Hippocampal formation (tissue), 2 donors: ENCODE results near the gene AGGF1.
"Not testable (repeated sequence)": the region's sequence is repeated elsewhere in the genome, so short reads cannot be mapped to it uniquely, and the experiment has no call there.

Experiments
- DNase-seq, 2 donors: peaks; one replicate each; lab custom pipeline; 2025; lab: John Stamatoyannopoulos, UW

AGGF1 gene

GRCh38 chr5:77022511-77023417, 7.4 kb upstream of the AGGF1 start:
- DNase-seq: no peak

DNA sequence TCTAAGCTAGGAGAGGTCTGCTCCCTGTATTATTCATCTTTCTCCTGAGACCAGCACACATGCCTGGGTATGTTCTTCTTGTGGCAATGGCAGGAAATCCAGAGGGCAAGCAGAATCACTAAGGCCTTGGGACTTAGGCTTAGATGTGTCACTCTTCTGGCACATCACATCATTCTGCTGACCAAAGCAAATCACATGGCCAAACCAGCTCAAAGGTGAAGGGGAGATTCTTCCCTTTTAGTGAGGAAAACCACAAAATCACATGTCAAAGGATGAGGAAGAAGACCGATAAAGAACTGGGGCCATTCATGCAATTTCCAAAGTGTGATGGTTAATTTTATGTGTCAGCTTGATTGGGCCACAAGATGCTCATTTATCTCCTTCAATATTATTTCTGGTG, 5.7 kb upstream of the AGGF1 start:
- DNase-seq: no peak

DNA sequence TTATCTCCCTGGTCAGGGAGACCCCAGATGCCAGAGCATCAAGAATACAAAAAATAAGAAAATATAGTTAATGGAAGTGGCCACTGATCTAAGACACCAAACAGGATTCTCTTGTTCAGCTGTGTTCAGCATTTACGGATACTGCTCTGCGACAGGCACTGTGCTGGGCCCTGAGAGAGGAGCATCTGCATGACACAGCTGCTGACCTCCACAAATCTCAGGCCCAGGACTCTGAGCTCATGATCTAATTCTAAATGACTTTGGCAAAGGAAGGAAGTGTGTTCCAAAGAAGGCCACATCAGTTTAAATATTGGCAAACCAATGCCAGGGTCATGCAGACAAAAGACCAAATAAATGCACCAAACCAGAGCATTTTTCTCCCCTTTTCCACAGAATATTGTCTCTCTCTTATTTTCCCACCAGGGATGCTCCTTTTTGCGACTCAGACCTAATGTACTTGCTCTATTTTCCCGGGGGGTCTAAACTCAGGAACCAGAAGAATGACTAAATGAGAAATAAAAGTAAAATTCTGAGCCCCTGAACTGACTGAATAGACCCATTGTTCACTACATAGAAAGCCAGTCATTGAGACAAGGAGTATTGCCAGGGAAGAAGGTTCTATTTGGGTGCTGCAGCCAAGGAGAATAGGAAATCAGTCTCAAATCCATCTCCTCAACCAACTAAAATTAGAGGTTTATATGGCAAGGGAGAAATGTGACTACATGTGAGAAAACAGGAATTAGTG, 1.4 kb upstream of the AGGF1 start:
- peak; percentile 9 to 30 for DNase-seq

- no peak for DNase-seq
Observed at GRCh38 chr5:77029376-77029885, 773 bp upstream of the AGGF1 start.

DNA sequence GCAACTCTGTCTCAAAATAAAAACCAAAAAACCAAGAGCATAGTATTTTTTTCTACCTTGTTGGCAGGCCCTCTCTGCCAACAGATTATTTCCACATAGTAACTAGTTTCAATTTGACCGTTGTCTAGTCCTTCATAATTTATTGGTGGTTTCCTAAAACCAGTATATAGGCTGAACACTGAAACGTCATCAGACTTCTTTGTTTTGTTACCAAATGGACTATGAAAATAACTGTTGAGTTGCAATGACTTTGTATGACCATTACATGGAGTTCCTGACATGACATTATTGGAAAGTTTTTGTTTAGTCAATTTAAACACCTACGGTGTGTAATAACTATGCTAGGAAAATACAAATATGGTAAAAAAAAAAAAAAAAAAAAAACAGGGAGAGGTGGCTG, 1.7 kb downstream of the AGGF1 start:
- DNase-seq: no peak

- no peak for DNase-seq
Observed at GRCh38 chr5:77032635-77033034, 2.4 kb downstream of the AGGF1 start.

- DNase-seq: no peak
Observed at GRCh38 chr5:77033338-77033737, 3.1 kb downstream of the AGGF1 start.

- no peak for DNase-seq
Observed at GRCh38 chr5:77035950-77036349, 5.7 kb downstream of the AGGF1 start.

DNA sequence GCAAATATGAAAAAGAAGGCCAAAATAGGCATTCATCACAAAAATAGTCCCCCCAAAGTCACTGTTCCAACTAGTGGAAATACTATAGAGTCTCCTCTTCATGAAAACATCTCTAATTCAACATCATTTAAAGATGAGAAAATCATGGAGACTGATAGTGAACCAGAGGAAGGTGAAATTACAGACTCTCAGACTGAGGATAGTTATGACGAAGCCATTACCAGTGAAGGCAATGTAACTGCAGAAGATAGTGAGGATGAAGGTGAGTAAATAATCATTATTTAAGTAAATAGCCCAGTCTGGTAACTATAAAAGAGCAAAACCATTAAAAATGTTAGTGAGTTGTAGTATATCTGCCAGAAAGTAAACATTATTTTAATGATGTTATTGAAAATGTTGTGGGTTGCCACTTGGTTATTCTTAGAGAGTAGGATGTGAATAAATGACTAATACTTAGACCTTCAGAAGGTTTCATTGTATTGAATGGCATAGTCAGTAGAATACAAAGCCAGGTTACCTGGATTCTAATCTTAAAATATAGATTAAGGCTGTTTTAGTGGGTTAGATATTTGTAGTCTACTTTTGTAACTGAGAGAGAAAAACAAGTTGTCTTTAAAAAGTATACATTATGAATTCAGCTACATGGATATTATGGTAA, 16.3 kb downstream of the AGGF1 start:
- no peak for DNase-seq

GRCh38 chr5:77064040-77064439, 33.8 kb downstream of the AGGF1 start:
- no peak for DNase-seq

DNA sequence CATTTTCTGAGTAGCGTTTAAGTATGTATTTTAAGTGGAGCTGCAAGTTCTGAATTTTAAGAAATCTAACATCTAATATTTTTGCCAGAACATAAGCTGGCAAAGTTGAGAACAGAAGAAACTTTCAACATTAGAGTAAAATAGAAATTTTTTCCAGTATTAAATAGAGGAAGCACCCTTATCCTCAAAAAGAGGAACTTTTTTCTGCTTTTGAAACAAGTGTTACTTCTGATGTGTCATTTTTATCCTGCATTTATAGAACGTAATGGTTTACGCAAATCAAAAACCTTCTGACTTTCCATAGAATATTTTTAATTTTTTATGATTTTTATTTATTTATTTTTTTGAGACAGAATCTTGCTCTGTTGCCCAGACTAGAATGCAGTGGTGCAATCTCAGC, 35.1 kb downstream of the AGGF1 start:
- DNase-seq: no peak

DNA sequence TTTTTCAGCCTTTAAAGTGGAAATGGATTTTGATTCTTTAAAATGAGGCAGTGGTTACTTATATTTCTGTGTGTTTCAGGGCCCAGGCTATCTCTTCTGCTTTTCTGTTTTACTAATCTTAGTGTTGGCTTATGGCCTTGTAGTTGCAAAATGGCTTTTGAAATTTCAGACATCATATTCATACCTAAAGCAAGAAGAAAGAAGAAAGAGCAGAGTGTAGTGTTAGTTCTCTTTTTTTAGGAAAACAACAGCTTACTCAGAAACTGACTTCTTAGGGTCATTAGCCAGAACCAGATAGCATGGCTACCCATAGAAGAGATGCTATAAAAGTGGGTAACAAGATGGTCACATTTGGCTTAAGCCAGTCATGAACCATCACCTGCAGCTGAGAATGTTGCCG, 36.0 kb downstream of the AGGF1 start:
- no peak for DNase-seq

DNA sequence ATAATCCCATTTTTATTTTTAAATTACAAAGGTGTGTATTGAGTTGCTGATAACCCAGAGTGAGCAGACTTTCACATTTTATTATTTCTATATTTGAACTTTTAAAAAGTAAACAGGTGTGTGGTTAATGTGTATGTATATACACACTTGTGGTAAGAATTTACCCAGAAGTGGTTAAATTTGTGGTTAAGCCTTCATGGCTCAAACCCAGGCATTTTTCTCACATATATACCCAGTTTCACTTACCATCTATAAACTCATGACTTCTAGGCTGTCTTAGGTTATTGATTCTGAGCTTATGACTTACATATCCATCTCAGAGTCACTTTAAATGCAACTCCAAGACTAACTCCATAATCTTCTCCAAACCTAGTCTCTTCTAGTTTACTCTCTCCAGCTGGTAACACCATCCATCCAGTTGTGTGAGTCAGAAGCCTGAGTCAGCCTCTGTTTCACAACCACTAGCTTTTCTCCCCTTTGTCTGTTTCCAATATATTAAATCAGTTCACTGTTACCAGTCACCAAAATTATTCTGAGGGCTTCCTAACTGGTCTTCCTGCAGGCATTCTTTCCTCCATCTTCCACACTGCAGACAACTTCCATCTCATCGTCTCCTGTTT, 36.7 kb downstream of the AGGF1 start:
- no peak for DNase-seq

- DNase-seq: no peak
Observed at GRCh38 chr5:77073667-77074066, 43.5 kb downstream of the AGGF1 start.

DNA sequence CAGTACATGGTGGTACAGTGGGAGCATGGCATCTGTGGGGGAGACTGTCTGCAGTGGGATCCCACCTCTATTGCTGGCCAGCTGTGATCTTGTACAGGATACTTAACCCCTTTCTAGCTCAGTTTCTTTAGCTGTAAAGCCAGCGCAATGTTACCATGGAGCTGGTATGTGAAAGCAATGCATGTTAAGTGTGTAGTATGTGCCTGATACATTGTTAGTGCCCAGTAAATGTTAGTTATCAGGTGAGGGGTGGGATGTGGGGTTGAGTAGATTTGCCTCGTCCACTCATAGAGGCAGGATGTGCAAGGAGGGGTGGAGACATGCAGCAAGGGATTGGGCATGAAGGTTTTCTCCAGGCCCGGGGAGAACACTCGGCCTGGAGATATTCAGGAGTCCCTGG, 44.5 kb downstream of the AGGF1 start:
- no peak for DNase-seq

GRCh38 chr5:77076961-77077828, 47.0 kb downstream of the AGGF1 start:
- peak; percentile 51 to 62 for DNase-seq

DNA sequence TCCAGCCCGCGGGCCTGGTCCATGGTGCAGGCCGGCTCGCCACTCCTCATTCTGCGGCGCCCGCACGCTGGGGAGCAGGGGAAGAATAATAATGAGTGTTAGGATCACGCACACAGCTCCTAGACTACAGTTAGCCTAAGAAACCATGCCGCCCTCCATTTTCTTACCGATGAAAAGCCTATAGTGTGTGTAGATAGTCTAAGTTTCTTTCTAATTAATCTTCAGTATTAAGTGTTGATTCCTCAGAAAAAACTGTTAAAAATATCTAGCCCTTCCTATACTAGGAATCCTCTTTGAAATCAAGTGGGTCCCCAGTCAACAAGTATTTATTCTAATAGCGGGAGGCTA, 47.6 kb downstream of the AGGF1 start:
- DNase-seq: peak in 1 of 2 donors; percentile 62

DNA sequence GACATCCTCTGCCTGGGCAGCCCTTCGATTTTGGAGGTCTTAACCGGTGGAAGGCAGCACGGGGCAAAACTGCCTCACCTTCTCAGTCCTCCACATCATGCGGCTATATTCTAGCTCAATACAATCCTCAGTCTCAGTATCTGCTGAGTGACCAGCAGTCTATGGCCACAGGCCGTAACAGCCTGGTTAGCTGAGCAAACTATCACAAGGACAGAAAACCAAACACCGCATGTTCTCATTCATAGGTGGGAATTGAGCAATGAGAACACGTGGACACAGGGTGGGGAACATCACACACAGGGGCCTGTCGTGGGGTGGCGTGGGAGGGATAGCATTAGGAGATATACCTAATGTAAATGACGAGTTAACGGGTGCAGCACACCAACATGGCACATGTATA, 50.3 kb downstream of the AGGF1 start:
- not testable (repeated sequence) for DNase-seq

- DNase-seq: no peak
Observed at GRCh38 chr5:77080905-77081304, 50.7 kb downstream of the AGGF1 start.

- DNase-seq: no peak
Observed at GRCh38 chr5:77082280-77082679, 52.1 kb downstream of the AGGF1 start.

DNA sequence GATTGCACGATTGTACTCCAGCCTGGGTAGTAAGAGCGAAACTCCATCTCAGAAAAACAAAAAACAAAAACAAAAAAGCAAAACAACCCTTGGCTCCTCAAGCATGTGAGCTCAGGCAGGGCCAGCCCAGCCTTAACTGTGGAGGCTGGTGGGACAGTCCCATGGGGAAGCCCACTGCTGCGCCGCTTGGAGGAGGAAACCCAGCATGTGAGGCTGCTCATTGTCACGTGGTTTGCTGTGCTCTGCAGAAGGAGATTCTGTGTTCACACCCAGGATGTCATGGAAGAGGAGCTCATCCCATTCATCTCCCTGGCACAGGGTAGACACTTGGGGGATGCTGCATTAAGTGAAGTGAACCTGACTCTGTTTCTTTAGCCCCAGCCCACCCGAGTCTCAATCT, 52.9 kb downstream of the AGGF1 start:
- no peak for DNase-seq
